GM15510 (cell line): ENCODE results near the gene DCST2.

Experiments
- POLR2A ChIP-seq: IDR thresholded peaks from 3 replicates; pipeline ENCODE4 v1.6.1; 2011; ENCODE audit warnings: borderline replicate concordance; ENCODE audit not compliant: insufficient read length; ENCODE audit errors: extremely low read depth

The DCST2 gene

DNA sequence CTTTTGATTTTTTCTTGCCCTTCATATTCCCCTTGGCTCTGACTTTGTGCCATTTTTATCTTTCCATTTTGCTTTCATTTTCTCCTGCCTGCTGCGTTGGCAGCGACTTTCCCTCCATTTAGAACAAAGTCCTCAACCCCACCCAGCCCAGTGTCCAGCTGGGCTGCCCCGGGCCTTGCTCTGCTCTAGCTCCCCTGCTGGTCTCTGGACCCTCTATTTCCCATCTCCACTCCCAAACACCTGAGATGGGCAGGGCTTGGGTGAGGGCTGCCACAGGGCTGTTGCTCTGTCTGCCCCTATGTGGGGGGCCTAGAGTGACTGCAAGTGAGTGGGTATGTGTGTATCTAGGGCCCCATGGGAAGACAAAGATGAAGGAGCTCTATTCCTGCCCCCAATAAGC is 10.2 kb upstream of the DCST2 start:
- no peak for TF ChIP-seq POLR2A

DNA sequence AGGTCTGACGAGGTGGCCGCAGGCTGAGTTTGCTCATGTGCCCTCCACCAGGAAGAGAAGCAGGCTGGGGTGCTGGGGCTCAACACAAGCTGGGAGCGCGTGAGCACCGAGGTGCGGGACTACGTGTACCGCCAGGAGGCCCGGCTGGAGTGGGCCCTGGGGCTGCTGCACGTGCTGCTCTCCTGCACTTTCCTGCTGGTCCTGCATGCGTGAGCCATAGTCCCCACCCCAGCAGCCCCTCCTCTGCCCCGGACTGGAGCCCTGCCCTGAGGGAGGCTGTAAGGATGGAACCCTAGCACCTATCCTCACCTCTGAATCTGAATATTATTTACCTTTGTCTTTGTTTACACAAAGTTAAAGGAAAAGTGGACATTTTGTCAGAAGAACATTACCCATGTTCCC is 9.7 kb upstream of the DCST2 start:
- no peak for TF ChIP-seq POLR2A

DNA sequence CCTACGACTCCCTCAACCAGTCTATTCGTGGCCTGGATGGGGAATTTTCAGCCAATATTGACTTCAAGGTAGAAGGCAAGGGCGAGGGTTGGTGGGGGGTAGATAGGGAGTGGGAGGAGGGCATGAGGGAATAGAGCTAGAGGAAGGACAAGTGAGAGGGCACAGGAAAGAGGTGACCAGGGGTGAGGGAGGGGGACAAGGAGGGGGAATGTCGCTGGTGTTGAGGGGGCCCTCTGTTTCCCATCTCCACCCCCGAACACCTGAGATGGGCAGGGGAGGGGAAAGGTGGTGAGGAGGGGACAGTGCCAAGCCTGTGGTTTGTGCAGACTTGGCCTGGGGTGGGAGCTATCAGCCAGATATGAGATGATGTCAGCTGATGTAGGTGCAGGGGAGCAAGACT is 9.2 kb upstream of the DCST2 start:
- TF ChIP-seq POLR2A: no peak

DNA sequence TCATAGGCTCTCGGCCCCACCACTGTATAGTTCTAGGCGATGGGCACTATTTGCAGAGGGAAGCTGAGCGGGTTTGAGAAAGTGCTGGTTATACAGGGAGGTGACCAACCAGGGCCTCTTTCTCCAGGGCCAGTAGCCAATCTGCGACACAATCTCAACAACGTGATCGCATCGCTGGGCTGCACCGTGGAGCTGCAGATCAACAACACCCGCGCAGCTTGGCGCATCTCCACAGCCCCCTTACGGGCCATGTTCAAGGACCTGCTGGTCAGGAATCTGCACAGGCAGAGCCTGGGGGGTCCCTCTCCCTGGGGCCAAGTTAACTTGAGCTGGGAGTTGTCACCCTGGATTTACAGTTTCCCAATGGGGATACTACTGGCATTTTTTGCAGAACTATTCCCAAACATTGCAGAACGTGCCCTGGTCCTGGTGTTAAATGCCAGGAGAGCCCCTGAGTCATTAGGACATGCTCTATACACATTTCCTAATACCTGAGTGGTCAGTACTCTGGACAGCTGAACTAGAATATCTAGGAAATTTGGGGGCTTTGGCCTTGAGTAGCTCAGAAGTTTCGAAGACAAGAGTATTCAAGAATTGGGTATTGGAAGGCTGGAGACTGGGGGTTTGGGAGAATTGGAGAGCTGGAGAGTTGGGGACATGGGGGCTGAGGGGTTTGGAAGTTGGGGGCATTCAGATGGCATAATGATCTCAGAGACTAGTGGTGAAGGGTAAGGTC is 6.9 kb upstream of the DCST2 start:
- no peak for TF ChIP-seq POLR2A

DNA sequence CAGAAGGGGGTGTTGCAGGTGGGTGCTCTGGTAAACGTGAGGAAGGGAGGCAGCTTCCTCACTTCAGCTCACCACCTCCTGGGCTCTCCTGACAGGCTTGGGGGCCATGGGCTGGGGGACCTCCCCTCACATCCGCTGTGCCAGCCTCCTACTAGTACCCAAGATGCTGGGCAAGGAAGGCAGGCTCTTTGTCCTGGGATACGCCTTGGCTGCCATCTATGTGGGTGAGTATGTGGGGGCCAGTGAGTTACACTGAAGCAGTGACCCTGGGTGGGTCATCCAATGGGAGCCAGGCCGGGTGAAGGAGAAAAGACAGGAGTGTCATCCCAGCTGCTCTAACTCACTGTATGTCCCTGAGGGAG is 5.7 kb upstream of the DCST2 start:
- no peak for TF ChIP-seq POLR2A

DNA sequence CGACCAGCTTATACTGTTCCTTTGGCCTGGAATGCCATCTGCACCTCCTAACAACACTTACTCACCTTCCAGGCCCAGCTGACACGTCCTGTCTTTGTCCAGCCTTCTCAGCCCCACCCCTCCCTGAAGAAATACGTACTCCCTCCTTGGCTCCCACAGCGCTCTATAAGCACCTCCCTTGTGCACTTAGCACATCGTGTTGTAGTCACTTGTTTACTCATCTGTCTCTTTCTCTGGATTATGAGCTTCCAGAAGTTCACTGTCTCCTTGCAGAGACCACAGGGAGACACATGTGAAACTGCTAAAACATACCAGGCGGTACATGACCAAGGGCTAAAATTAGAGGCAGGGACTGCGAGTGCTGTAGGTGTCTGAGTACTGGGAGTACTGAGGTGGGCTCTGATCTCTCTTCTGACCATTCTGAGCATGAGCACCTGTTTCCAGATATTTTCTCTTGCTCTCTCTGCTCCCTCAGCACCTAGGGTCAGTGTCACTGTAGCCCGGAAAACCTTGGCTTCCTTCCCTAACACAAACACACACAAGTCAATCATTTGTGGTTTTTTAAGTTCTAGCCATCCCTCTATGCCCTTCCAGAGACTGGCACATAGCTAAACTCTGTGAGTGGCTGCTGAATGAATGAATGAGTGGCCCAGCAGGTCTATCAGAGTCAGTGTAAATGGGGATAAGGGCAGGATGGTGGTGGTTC is 5.2 kb upstream of the DCST2 start:
- no peak for TF ChIP-seq POLR2A

DNA sequence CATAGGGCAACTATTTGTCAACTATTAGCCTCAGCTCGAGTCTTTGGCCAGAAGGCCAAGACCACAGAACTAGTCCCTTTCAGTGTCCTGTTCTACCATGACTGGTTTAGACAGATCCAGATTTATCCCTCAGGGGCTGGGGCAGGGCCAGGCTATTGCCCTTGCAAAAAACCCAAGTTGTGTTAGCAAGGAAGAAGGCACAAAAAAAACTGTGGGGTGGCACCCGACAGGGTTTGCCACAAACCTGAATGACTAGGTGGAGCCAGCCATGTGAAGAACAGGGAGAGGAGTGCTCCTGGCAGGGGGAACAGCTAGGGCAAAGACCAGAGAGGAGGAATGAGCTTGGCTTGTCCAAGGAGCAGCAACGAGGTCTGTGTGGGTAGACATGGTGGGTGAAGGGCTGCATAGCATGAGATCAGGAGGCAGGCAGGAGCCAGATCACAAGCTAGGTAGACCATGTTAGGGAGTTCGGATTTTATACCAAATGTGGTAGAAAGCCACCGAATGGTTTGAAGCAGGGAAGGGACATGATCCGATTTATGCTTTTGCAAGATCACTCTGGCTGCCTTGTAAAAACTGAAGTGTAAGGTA is 4.4 kb upstream of the DCST2 start:
- TF ChIP-seq POLR2A: no peak

DNA sequence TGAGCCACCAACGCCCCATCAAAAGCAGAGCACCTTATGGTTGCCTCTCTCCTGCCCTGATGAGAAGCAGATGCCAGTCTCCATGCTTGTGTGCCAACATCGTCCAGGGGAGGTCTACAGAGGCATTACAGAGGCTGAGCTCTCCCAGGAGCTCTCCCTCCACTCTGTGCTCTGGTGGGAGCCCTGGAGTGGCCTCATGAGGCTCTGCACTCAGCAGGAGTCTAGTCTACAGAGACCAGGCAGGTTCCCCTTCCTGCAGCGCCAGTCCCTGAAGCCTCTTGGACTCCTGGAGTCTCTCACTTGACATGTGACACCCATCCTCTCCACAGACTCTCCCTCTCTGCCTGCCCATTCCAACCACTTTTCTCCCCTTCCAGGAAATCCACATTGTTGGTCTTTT is 3.5 kb upstream of the DCST2 start:
- no peak for TF ChIP-seq POLR2A

DNA sequence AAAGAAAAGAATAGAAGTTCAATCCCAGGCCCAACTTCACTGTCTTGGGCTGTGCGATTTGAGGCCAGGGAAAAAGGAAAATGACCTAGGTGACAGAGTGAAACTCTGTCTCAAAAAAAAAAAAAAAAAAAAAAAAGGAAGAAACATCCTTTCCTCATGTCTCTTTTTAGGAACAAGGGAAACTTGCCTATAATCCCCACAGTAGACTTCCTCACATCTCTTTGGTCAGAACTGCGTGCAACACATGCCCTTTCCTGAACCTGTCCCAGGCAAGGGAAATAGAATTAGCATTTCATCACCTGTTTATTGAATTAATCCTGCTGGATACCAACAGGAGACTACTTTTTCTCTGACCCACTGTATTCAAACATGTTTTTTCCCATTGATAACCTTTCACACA is 2.4 kb upstream of the DCST2 start:
- TF ChIP-seq POLR2A: no peak

DNA sequence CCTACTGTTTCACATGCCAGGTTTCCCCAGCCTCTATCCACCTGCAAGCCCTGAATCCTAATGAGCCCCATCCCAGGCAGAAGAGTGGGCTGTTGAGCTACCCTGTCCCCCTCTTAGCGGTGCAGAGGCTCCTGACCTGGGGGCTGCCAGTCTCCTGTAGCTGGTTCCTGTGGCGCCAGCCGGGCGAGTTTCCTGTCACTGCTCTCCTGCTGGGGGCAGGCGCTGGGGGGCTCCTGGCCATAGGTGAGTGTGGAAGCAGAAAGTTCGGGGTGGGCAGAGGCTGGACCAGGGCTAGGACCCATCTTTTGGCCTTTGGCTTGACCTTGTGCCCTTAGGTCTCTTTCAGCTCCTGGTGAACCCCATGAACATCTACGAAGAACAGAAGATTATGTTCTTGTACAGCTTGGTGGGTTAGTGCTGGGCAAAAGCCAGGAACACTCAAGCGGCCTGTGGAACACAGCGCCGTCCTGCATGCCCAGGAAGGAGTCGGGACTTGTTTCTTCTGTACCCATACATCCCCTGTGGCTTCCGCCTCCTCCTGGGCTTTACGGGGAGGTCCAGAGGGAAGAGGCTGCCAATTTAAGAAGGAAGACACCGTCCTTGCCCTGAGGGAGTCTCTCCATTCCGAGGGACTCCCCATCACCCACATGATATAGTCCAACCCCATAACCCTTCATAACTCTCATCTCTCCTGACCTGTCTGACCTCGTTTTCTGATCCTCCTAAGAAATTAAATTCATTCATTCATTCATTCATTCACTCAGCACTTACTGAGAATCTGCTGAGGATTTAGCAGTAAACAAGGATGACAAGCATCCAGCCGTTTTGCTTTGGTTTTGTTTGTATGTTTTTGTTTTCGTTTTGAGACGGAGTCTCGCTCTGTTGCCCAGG is 982 bp upstream of the DCST2 start:
- TF ChIP-seq POLR2A: no peak

DNA sequence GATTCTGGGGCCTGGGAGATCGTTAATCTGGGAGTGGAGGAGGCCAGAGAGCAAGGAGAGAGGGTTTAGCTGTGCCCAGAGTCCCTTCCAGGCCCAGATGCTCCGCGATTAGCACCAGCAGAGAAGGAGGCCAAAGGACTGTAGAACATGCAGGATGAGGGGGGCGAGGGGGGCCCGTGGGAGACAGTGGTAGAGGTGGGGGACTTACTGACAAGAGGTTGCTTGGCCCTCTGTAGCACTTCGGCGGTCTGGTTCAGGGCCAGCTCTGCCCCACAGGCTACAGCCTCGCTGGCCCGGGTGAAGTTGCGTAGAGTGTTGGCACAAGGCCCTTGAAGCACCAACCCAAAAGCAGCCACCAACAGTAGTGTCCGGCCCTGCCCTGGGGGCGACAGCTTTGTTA is 695 bp downstream of the DCST2 start:
- TF ChIP-seq POLR2A: no peak

DNA sequence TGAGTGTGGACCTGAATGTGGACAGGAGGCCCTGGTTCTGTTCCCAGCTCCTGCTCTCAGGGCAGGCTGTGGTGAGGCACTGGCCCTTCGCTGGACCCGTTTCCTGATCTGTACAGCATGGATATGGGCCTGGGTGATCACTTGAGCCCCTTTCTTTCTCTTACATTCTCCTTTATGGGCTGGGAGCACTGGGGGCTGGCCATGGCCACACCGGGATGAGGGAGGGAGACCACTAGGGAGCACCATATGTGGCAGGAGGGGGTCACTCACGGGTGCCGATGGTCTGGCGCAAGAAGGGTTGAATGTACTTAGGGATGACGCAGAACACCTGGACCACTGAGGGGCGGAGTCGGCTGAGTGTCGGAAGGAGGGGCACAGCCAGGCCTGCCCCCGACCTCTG is 2.7 kb downstream of the DCST2 start:
- no peak for TF ChIP-seq POLR2A

DNA sequence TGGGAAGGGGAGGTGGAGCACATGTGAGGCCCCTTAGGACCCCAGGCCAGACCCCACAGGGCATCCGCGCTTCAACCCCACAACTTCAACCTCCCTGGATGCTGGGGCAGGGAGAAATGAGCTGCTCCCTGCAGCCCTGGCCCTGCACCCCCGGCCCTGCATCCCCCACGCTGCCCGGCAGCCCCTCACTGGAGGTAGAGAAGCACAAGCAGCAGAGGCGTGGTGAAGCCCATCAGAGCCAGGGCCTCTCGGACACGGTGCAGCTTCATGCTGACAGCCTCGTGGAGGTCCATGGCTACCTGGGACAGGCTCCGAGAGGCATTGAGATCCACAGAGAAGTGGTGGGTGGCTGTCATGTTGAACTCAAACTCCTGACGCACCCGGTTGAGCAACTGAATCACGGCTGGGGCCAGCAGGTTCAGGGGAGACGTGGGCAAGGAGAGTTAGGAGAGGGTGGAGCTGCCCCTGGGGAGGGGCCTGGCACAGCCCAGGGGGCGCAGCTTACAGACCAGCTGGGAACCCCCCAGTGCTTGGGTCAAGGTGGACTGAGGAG is 3.3 kb downstream of the DCST2 start:
- no peak for TF ChIP-seq POLR2A

DNA sequence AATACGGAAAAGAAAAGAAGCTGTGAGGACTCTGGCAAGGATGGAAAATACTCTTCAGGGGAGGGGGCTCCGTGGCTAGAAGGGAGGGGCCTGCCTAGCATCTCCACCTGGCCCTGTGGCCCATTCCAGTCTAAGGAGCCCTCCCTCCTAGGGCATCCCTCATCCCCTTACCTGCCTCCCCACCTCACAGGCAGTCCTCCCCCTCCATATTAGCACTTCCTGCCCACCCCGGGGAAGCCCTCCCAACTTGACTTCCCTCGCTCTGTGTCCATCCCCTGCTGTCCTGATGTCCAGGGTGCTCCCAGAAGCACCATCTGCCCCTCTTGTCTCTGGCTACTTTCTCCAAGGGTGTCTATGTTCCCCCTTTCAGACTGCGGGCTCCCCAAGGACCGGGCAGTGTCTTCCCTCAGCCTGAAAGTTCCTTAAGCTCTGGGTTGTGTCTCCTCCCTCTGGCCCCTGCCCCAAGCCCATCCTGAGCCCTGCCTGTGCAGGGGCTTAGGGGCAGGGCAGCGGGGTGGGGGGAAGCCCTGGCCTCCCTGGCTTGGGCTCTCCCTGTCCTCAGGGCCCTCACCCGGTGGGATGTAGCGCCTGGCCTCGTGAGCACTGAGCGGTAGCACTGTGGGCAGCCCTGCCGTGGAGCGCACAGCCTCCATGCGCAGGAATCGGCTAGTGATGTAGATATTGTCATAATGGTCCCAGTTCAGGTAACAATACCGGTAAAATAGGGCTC is 3.9 kb downstream of the DCST2 start:
- no peak for TF ChIP-seq POLR2A

DNA sequence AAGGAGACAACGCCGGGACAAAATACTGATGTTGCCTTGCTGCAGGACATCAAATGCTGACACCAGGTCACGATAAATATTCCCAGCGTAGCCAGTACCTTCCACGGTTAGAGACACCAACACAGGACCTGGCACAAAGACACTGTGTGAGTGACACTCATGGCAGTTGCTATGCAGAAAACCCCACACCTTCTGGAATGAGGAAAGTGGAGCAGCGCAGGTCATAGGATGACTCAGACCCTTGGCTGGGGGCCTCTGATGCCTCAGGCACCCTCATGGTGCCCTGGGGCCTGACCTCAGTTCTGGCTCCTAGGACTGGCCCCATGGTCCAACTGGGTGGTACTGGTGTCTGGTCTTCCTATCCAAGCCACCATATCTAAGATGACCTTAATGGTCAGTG is 7.0 kb downstream of the DCST2 start:
- TF ChIP-seq POLR2A: no peak

DNA sequence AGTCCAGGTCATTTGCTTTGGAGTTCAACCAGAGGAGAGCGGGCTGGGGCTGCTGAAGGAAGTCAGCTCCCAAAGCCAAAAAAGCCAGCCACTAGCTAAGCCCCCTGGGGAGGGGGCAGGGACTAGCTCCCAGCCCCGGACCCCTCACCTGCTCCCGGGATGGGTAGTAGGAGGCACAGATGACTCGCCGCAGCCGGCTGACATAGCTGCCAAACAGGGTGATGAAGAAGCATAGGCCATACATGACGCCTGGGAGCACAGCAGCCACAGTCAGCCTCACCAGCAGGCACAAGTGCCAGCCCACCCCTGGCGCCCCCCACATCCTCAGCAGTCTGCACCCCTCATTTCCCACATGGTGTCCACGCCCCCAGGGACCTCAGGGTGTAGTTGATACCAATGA is 7.4 kb downstream of the DCST2 start:
- no peak for TF ChIP-seq POLR2A
